ENCODE measurements around the gene NCAPG2. TPM values are rescaled to one million over a fixed set of nuclear protein-coding genes. Genes with fewer than 3 reads are reported as not detected.
"Not testable (repeated sequence)": the region's sequence is repeated elsewhere in the genome, so short reads cannot be mapped to it uniquely, and the experiment has no call there.

The NCAPG2 gene
- total RNA-seq, 4 donors from 2014 or later, result 3.4 to 9.0 (median 4.3) TPM

- no peak overlapping the region for H3K4me3 ChIP-seq
- no peak for TF ChIP-seq EP300 (IDR thresholded peaks at IDR 0.05; ENCODE audit: low read depth)
- intact Hi-C loops (cut with DNase I; ENCODE audit: low total_unique reads) (loop anchor here (10.0 kb wide), 1 partner anchor 276 kb away; no protein-coding TSS in a partner anchor), in situ Hi-C loops (cut with MboI; ENCODE audit: low pct_ligation_motif_present in 1 of 4, low pct_unique_long_range_greater_than_20kb in 1 of 4, low sequenced_read_pairs in 3 of 4) (loop anchor here in 3 of 4 donors (5.0 to 10.0 kb wide), 2 partner anchors 276 to 284 kb away; no protein-coding TSS in a partner anchor)
- 73 to 90% methylated on average over 2 to 3 of the region's 3 CpGs for WGBS, 2 donors (ENCODE audit: low coverage in 1 of 2)
- no peaks in the 10 kb centered on the region for H3K27me3 ChIP-seq
- H3K9me3 ChIP-seq, result no peaks in the 10 kb centered on the region
- no peaks in the 10 kb centered on the region for H3K36me3 ChIP-seq
- DNase-seq, result no peak
- no peak overlapping the region for H3K27ac ChIP-seq
- peaks cover 0 to 10% (median 4%) of the 10 kb centered on the region in 4 donors for H3K4me1 ChIP-seq
Observed at GRCh38 chr7:158698657-158699195, 5.9 kb downstream of the NCAPG2 start.

GRCh38 chr7:158697597-158697996 is 7.0 kb downstream of the NCAPG2 start:
- intact Hi-C loops (cut with DNase I; ENCODE audit: low total_unique reads), result loop anchor here (10.0 kb wide), 1 partner anchor 277 kb away; no protein-coding TSS in a partner anchor
- DNase-seq, result not testable (repeated sequence)

GRCh38 chr7:158695726-158696452 is 8.7 kb downstream of the NCAPG2 start:
- DNase-seq, result peak; percentile 74
- TF ChIP-seq CTCF (IDR thresholded peaks at IDR 0.05), result peak; percentile 53 to 85 (median 62)
- TF ChIP-seq POLR2A (IDR thresholded peaks at IDR 0.05), result no peak
- peak in 2 of 3 donors; percentile 23 to 29 for TF ChIP-seq POLR2AphosphoS5 (IDR thresholded peaks at IDR 0.05)
- Histone ChIP-seq H3K27me3 (no peaks in the 10 kb centered on the region), H3K27ac (peak overlapping the region in 3 of 4 donors; percentile 29 to 53 (median 51)), H3K4me3 (no peak overlapping the region), H3K9me3 (no peaks in the 10 kb centered on the region), H3K36me3 (no peaks in the 10 kb centered on the region), H3K4me1 (peaks cover 0 to 7% (median 3%) of the 10 kb centered on the region in 4 donors)
- 0 to 58% methylated on average over 2 to 10 of the region's 10 CpGs for WGBS, 2 donors (ENCODE audit: low coverage in 1 of 2)
- in situ Hi-C loops (cut with MboI; ENCODE audit: low pct_ligation_motif_present in 1 of 4, low pct_unique_long_range_greater_than_20kb in 1 of 4, low sequenced_read_pairs in 3 of 4), result loop anchor here in 3 of 4 donors (5.0 to 10.0 kb wide), 2 partner anchors 279 to 286 kb away; no protein-coding TSS in a partner anchor
- intact Hi-C loops (cut with DNase I; ENCODE audit: low total_unique reads), result loop anchor here (10.0 kb wide), 1 partner anchor 279 kb away; no protein-coding TSS in a partner anchor

More at GRCh38 chr7:158697597-158697996, 7.0 kb downstream of the NCAPG2 start:
- not testable (repeated sequence) for H3K4me1 ChIP-seq, H3K36me3 ChIP-seq, H3K9me3 ChIP-seq, H3K27ac ChIP-seq, H3K27me3 ChIP-seq, H3K4me3 ChIP-seq
- in situ Hi-C loops (cut with MboI; ENCODE audit: low pct_ligation_motif_present in 1 of 4, low pct_unique_long_range_greater_than_20kb in 1 of 4, low sequenced_read_pairs in 3 of 4), result loop anchor here in 3 of 4 donors (5.0 to 10.0 kb wide), 2 partner anchors 277 to 285 kb away; no protein-coding TSS in a partner anchor
- WGBS, 2 donors (ENCODE audit: low coverage in 1 of 2), result 96% methylated on average over 2 of the region's 2 CpGs

GRCh38 chr7:158695056-158695455 is 9.5 kb downstream of the NCAPG2 start:
- Histone ChIP-seq H3K27me3 (no peaks in the 10 kb centered on the region), H3K9me3 (no peaks in the 10 kb centered on the region), H3K4me3 (no peak overlapping the region), H3K4me1 (peaks cover 0 to 7% (median 3%) of the 10 kb centered on the region in 4 donors), H3K36me3 (no peaks in the 10 kb centered on the region), H3K27ac (no peak overlapping the region)
- in situ Hi-C loops (cut with MboI; ENCODE audit: low pct_ligation_motif_present in 1 of 4, low pct_unique_long_range_greater_than_20kb in 1 of 4, low sequenced_read_pairs in 3 of 4) (loop anchor here in 3 of 4 donors (5.0 to 10.0 kb wide), 2 partner anchors 280 to 287 kb away; no protein-coding TSS in a partner anchor), intact Hi-C loops (cut with DNase I; ENCODE audit: low total_unique reads) (loop anchor here (10.0 kb wide), 1 partner anchor 280 kb away; no protein-coding TSS in a partner anchor)
- no peak for TF ChIP-seq CTCF (IDR thresholded peaks at IDR 0.05)
- no peak for TF ChIP-seq POLR2AphosphoS5 (IDR thresholded peaks at IDR 0.05)
- TF ChIP-seq POLR2A (IDR thresholded peaks at IDR 0.05), result no peak
- no peak for TF ChIP-seq EP300 (IDR thresholded peaks at IDR 0.05; ENCODE audit: low read depth)
- no peak for DNase-seq
- WGBS, 2 donors (ENCODE audit: low coverage in 1 of 2), result 67 to 100% methylated on average over 1 to 3 of the region's 3 CpGs

GRCh38 chr7:158694650-158695049 is 10.0 kb downstream of the NCAPG2 start:
- Histone ChIP-seq H3K27me3 (no peaks in the 10 kb centered on the region), H3K27ac (no peak overlapping the region), H3K4me3 (no peak overlapping the region), H3K4me1 (peaks cover 0 to 7% (median 3%) of the 10 kb centered on the region in 4 donors), H3K36me3 (no peaks in the 10 kb centered on the region), H3K9me3 (no peaks in the 10 kb centered on the region)
- no peak for DNase-seq
- no peak for TF ChIP-seq EP300 (IDR thresholded peaks at IDR 0.05; ENCODE audit: low read depth)
- no peak for TF ChIP-seq POLR2A (IDR thresholded peaks at IDR 0.05)
- no peak for TF ChIP-seq CTCF (IDR thresholded peaks at IDR 0.05)
- no peak for TF ChIP-seq POLR2AphosphoS5 (IDR thresholded peaks at IDR 0.05)
- 91 to 95% methylated on average over 5 to 6 of the region's 6 CpGs for WGBS, 2 donors (ENCODE audit: low coverage in 1 of 2)
- intact Hi-C loops (cut with DNase I; ENCODE audit: low total_unique reads), result loop anchor here (10.0 kb wide), 1 partner anchor 280 kb away; no protein-coding TSS in a partner anchor
- in situ Hi-C loops (cut with MboI; ENCODE audit: low pct_ligation_motif_present in 1 of 4, low pct_unique_long_range_greater_than_20kb in 1 of 4, low sequenced_read_pairs in 3 of 4), result loop anchor here in 3 of 4 donors (5.0 to 10.0 kb wide), 2 partner anchors 280 to 288 kb away; no protein-coding TSS in a partner anchor

Data from transverse colon (tissue), 4 donors.